Stomach (tissue), 9 donors: Measurements from ENCODE around the gene ELAC2. TPM values are rescaled to one million over a fixed set of nuclear protein-coding genes. Genes with fewer than 3 reads are reported as not detected.

Source experiments
- DNase-seq, 2 donors: peaks; one replicate each; pipeline versions ENCODE4 v3.0.0 to v3.0.0-alpha.2; 2013 to 2019
- H3K27ac ChIP-seq, 5 donors: fragments of 200-600 bp in 4 of 5; sonication (generic) in 4 of 5; one replicate each; pipeline ENCODE4 v1.5.1; 2013 to 2019; ENCODE audit warnings: mild to moderate bottlenecking in 1 of 5, moderate library complexity in 1 of 5
- H3K27me3 ChIP-seq, 3 donors: fragments of 200-600 bp; sonication (generic); one replicate each; pipeline ENCODE4 v1.5.1; 2017 to 2019; ENCODE audit warnings: mixed run types in 1 of 3
- H3K36me3 ChIP-seq, 4 donors: fragments of 200-600 bp; sonication (generic); 1 replicate in 3 of 4; 2 replicates in 1 of 4; pipeline ENCODE4 v1.5.1; 2016 to 2019
- H3K4me1 ChIP-seq, 4 donors: fragments of 200-600 bp; sonication (generic); one replicate each; pipeline ENCODE4 v1.5.1; 2016 to 2019
- H3K4me3 ChIP-seq, 4 donors: fragments of 200-600 bp; sonication (generic) in 3 of 4; one replicate each; pipeline ENCODE4 v1.5.1; 2016 to 2019; ENCODE audit warnings: mild to moderate bottlenecking in 1 of 4
- H3K9me3 ChIP-seq, 4 donors: fragments of 200-600 bp; sonication (generic); one replicate each; pipeline ENCODE4 v1.5.1; 2016 to 2019
- CTCF ChIP-seq, 7 experiments: fragments of 450-650 bp in 4 of 7; fragments of 200-600 bp in 3 of 7; sonication (generic) in 3 of 7; IDR thresholded peaks; one replicate each; pipeline ENCODE4 v1.5.1; 2016 to 2019; ENCODE audit warnings: antibody characterized with exemption in 7 of 7, control low read depth in 2 of 7, mild to moderate bottlenecking in 1 of 7
- EP300 ChIP-seq: sonication (generic); formaldehyde crosslinking; IDR thresholded peaks from one replicate; pipeline ENCODE4 v1.6.1; 2017; ENCODE audit warnings: antibody characterized with exemption
- POLR2A ChIP-seq, 4 donors: fragments of 450-650 bp; IDR thresholded peaks; one replicate each; pipeline ENCODE4 v1.6.1; 2016; ENCODE audit warnings: antibody characterized with exemption in 4 of 4, control low read depth in 2 of 4, mild to moderate bottlenecking in 1 of 4, moderate library complexity in 1 of 4
- POLR2AphosphoS5 ChIP-seq, 3 donors: sonication (generic); formaldehyde crosslinking; IDR thresholded peaks; one replicate each; pipeline ENCODE4 v1.6.1; 2016; ENCODE audit warnings: antibody characterized with exemption in 3 of 3
- WGBS, 5 donors: extraction: QIAGEN DNeasy Blood & Tissue Kit in 3 of 5; methylation state at CpG; one replicate each; pipeline versions ENCODE4 v1.1.5 to v1.1.7; 2013 to 2018; 5-methylcytosine and 5-hydroxymethylcytosine counted together
- intact Hi-C: fragments of 100-400 bp; cut with DNase I; formaldehyde crosslinking; loops from one replicate; pipeline ENCODE4 v1.15.1; 2023; ENCODE audit warnings: low total_unique reads
- polyA plus RNA-seq, 3 donors: library from polyadenylated mRNA; stranded (reverse); fragments of 200-250 nt; gene quantifications; one replicate each; pipeline ENCODE4 v1.2.3, GENCODE V29; 2013
- total RNA-seq, 5 donors: library from RNA; depleted of rRNA; stranded (reverse); fragments of >200 nt; gene quantifications; one replicate each; pipeline versions ENCODE4 v1.1.0 to v1.2.3, GENCODE V29; 2014 to 2016
- donor health status: healthy with polysubstance abuse.
- donor health status: Bipolar disorder and iron deficiency.
- donor health status: healthy.

ELAC2 gene
- total and polyA plus RNA-seq, 8 donors, result 20.5 to 156 (median 60.2) TPM

- H3K4me1 ChIP-seq, result no peaks in the 10 kb centered on the region
- no peak for TF ChIP-seq POLR2AphosphoS5 (IDR thresholded peaks at IDR 0.05)
- TF ChIP-seq POLR2A (IDR thresholded peaks at IDR 0.05), result no peak
- TF ChIP-seq CTCF (IDR thresholded peaks at IDR 0.05), result no peak
- no peak for TF ChIP-seq EP300
- H3K27ac ChIP-seq, result no peak overlapping the region
- H3K36me3 ChIP-seq, result peaks cover 0 to 91% (median 68%) of the 10 kb centered on the region in 4 donors
- no peak for DNase-seq
- peaks cover 0 to 16% (median 4%) of the 10 kb centered on the region in 4 donors for H3K9me3 ChIP-seq
- H3K4me3 ChIP-seq, result no peak overlapping the region
- intact Hi-C loops, result no loop called here
- H3K27me3 ChIP-seq, result no peaks in the 10 kb centered on the region
- WGBS, 5 donors, result 88 to 91% (median 89%) methylated on average over 5 of the region's 5 CpGs
Observed at GRCh38 chr17:12955521-12955920, 62.3 kb downstream of the ELAC2 start.

GRCh38 chr17:12953156-12953555 lies 64.7 kb downstream of the ELAC2 start:
- Histone ChIP-seq H3K27ac (no peak overlapping the region), H3K27me3 (no peaks in the 10 kb centered on the region), H3K36me3 (peaks cover 4 to 93% (median 74%) of the 10 kb centered on the region in 4 donors), H3K4me1 (no peaks in the 10 kb centered on the region), H3K9me3 (peaks cover 0 to 14% (median 4%) of the 10 kb centered on the region in 4 donors), H3K4me3 (no peak overlapping the region)
- TF ChIP-seq POLR2AphosphoS5 (IDR thresholded peaks at IDR 0.05) (no peak), EP300 (no peak), POLR2A (IDR thresholded peaks at IDR 0.05) (no peak), CTCF (IDR thresholded peaks at IDR 0.05) (no peak)
- DNase-seq, result no peak
- 96 to 97% (median 97%) methylated on average over 13 of the region's 13 CpGs for WGBS, 5 donors
- intact Hi-C loops, result no loop called here

GRCh38 chr17:12952012-12952411 lies 65.8 kb downstream of the ELAC2 start:
- Histone ChIP-seq H3K27ac (no peak overlapping the region), H3K4me3 (no peak overlapping the region), H3K27me3 (no peaks in the 10 kb centered on the region), H3K36me3 (peaks cover 4 to 93% (median 73%) of the 10 kb centered on the region in 4 donors), H3K9me3 (peaks cover 0 to 3% (median 1%) of the 10 kb centered on the region in 4 donors), H3K4me1 (no peaks in the 10 kb centered on the region)
- DNase-seq, result no peak
- WGBS, 5 donors, result 92 to 95% (median 94%) methylated on average over 4 of the region's 4 CpGs
- intact Hi-C loops, result no loop called here
- TF ChIP-seq EP300, result no peak
- no peak for TF ChIP-seq CTCF (IDR thresholded peaks at IDR 0.05)
- TF ChIP-seq POLR2AphosphoS5 (IDR thresholded peaks at IDR 0.05), result no peak
- no peak for TF ChIP-seq POLR2A (IDR thresholded peaks at IDR 0.05)

GRCh38 chr17:12947047-12947446 lies 70.8 kb downstream of the ELAC2 start:
- no peaks in the 10 kb centered on the region for H3K4me1 ChIP-seq
- intact Hi-C loops, result no loop called here
- DNase-seq, result no peak
- peaks cover 4 to 72% (median 61%) of the 10 kb centered on the region in 4 donors for H3K36me3 ChIP-seq
- H3K4me3 ChIP-seq, result no peak overlapping the region
- no peaks in the 10 kb centered on the region for H3K9me3 ChIP-seq
- TF ChIP-seq POLR2AphosphoS5 (IDR thresholded peaks at IDR 0.05) (no peak), EP300 (no peak), POLR2A (IDR thresholded peaks at IDR 0.05) (no peak), CTCF (IDR thresholded peaks at IDR 0.05) (no peak)
- H3K27ac ChIP-seq, result no peak overlapping the region
- no peaks in the 10 kb centered on the region for H3K27me3 ChIP-seq
- WGBS, 5 donors, result 83 to 95% (median 91%) methylated on average over 4 of the region's 4 CpGs

Other genes starting within 250 kb of the ELAC2 start
- 100 to 1,000 TPM in 1 of 5 donors, 10 to 100 TPM in 1, 1 to 10 TPM in 3; 4.7 to 239 (median 9.5) TPM for gene ARHGAP44, start 228.5 kb downstream of the ELAC2 start, total RNA-seq
- gene ARHGAP44, start 228.5 kb downstream of the ELAC2 start, polyA plus RNA-seq, result 1 to 10 TPM; 2.8 to 6.0 (median 4.9) TPM